Neural cell (in vitro differentiated cells): ENCODE results near the gene NLRP6. TPM values are rescaled to one million over a fixed set of nuclear protein-coding genes. Genes with fewer than 3 reads are reported as not detected.

ENCODE experiments used
- H2AFZ ChIP-seq: fragments of 200-600, 300-800 bp; sonication (generic), shearing (Covaris generic); 2 replicates; pipeline ENCODE4 v1.6.0; 2014; ENCODE audit warnings: low read depth, mild to moderate bottlenecking, antibody characterized with exemption, low read length, moderate library complexity
- H3F3A ChIP-seq: fragments of 200-600 bp; shearing (Covaris generic); 2 replicates; pipeline ENCODE4 v1.6.1; 2016; ENCODE audit warnings: mild to moderate bottlenecking, moderate library complexity, mixed read lengths, antibody characterized with exemption, low read length; ENCODE audit not compliant: insufficient read depth, poor library complexity, severe bottlenecking
- H3K27ac ChIP-seq: fragments of 200-600, 300-800 bp; sonication (generic), shearing (Covaris generic); 2 replicates; pipeline ENCODE4 v1.5.1; 2014; ENCODE audit warnings: mild to moderate bottlenecking, low read length, moderate library complexity
- H3K27me3 ChIP-seq: fragments of 300-800, 200-600 bp; sonication (generic), shearing (Covaris generic); 2 replicates; pipeline ENCODE4 v1.6.0; 2014; ENCODE audit warnings: mild to moderate bottlenecking, low read depth, low read length, moderate library complexity; ENCODE audit not compliant: insufficient read depth
- H3K36me3 ChIP-seq: fragments of 300-800, 200-600 bp; sonication (generic), shearing (Covaris generic); 2 replicates; pipeline ENCODE4 v1.5.1; 2014; ENCODE audit warnings: mild to moderate bottlenecking, antibody characterized with exemption, low read length, moderate library complexity; ENCODE audit not compliant: insufficient read depth
- H3K4me2 ChIP-seq: fragments of 300-800, 200-600 bp; sonication (generic), shearing (Covaris generic); 2 replicates; pipeline ENCODE4 v1.6.0; 2014; ENCODE audit warnings: mild to moderate bottlenecking, low read length
- H3K4me3 ChIP-seq: fragments of 300-800, 200-600 bp; sonication (generic), shearing (Covaris generic); 2 replicates; pipeline ENCODE4 v1.5.1; 2014; ENCODE audit warnings: mild to moderate bottlenecking, low read length, moderate library complexity
- H3K79me2 ChIP-seq: fragments of 200-600 bp; shearing (Covaris generic); replicated peaks from 2 replicates; pipeline ENCODE4 v1.6.0; 2014; ENCODE audit warnings: mild to moderate bottlenecking, low read length, moderate library complexity; ENCODE audit not compliant: insufficient read depth
- H3K9ac ChIP-seq: fragments of 300-800, 200-600 bp; sonication (generic), shearing (Covaris generic); 2 replicates; pipeline ENCODE4 v1.6.1; 2016; ENCODE audit warnings: mild to moderate bottlenecking, low read length, mixed read lengths
- H3K9me2 ChIP-seq: fragments of 200-600 bp; shearing (Covaris generic); 2 replicates; pipeline ENCODE4 v1.6.1; 2016; ENCODE audit warnings: mild to moderate bottlenecking, low read length, mixed read lengths; ENCODE audit not compliant: insufficient read depth
- H3K9me3 ChIP-seq: fragments of 200-600, 300-800 bp; sonication (generic), shearing (Covaris generic); 2 replicates; pipeline ENCODE4 v1.6.1; 2016; ENCODE audit warnings: mild to moderate bottlenecking, mixed run types, low read length, moderate library complexity, mixed read lengths
- H4K20me1 ChIP-seq: fragments of 200-600 bp; shearing (Covaris generic); 2 replicates; pipeline ENCODE4 v1.6.1; 2016; ENCODE audit warnings: mild to moderate bottlenecking, mixed run types; ENCODE audit not compliant: insufficient read depth
- CTCF ChIP-seq: fragments of 450-650 bp; IDR thresholded peaks from 2 replicates; pipeline ENCODE4 v1.5.1; 2014; ENCODE audit warnings: antibody characterized with exemption, mild to moderate bottlenecking, moderate library complexity; ENCODE audit not compliant: poor library complexity, severe bottlenecking
- EP300 ChIP-seq: fragments of 450-650 bp; conservative IDR thresholded peaks from 2 replicates; pipeline ENCODE4 v1.6.1; 2014; ENCODE audit warnings: antibody characterized with exemption, mild to moderate bottlenecking, moderate library complexity; ENCODE audit not compliant: poor library complexity, severe bottlenecking
- EZH2 ChIP-seq: fragments of 200-600, 300-800 bp; shearing (Covaris generic), sonication (generic); IDR thresholded peaks from 2 replicates; pipeline ENCODE4 v1.6.1; 2014; ENCODE audit warnings: antibody characterized with exemption, low read length, borderline replicate concordance, mild to moderate bottlenecking; ENCODE audit not compliant: insufficient read depth, poor library complexity, severe bottlenecking
- MXI1 ChIP-seq: fragments of 450-650 bp; conservative IDR thresholded peaks from 2 replicates; pipeline ENCODE4 v1.6.1; 2014; ENCODE audit warnings: antibody characterized with exemption, mild to moderate bottlenecking; ENCODE audit not compliant: poor library complexity, severe bottlenecking
- POLR2AphosphoS5 ChIP-seq: IDR thresholded peaks from 2 replicates; pipeline ENCODE4 v1.6.1; 2012
- RAD21 ChIP-seq: fragments of 450-650 bp; conservative IDR thresholded peaks from 2 replicates; pipeline ENCODE4 v1.6.1; 2014; ENCODE audit warnings: antibody characterized with exemption, mild to moderate bottlenecking, moderate library complexity
- REST ChIP-seq: IDR thresholded peaks from 2 replicates; pipeline ENCODE4 v1.6.1; 2012; ENCODE audit warnings: borderline replicate concordance
- SMC3 ChIP-seq: fragments of 450-650 bp; conservative IDR thresholded peaks from 2 replicates; pipeline ENCODE4 v1.6.1; 2014; ENCODE audit warnings: antibody characterized with exemption, mild to moderate bottlenecking, moderate library complexity; ENCODE audit not compliant: poor library complexity
- TAF1 ChIP-seq: IDR thresholded peaks from 2 replicates; pipeline ENCODE4 v1.6.1; 2012; ENCODE audit warnings: low read depth
- polyA plus RNA-seq: library from polyadenylated mRNA; depleted of rRNA; stranded (reverse); fragments of >200 nt; gene quantifications from 2 replicates; pipeline ENCODE4 v1.2.3, GENCODE V29; 2014

NLRP6 gene
- polyA plus RNA-seq, 1 donor from 2014 or later = not detected

- Histone ChIP-seq H3K27me3 (no peaks in the 10 kb centered on the region), H2AFZ (no peak overlapping the region), H4K20me1 (no peaks in the 10 kb centered on the region), H3K9ac (no peak overlapping the region), H3K4me3 (no peak overlapping the region), H3K9me2 (no peaks in the 10 kb centered on the region), H3K4me2 (no peak overlapping the region), H3K9me3 (no peaks in the 10 kb centered on the region), H3K27ac (no peak overlapping the region), H3K79me2 (no peaks in the 10 kb centered on the region), H3F3A (no peaks in the 10 kb centered on the region), H3K36me3 (no peaks in the 10 kb centered on the region)
- TF ChIP-seq SMC3 (no peak), EP300 (no peak), REST (no peak), TAF1 (no peak), EZH2 (no peak), CTCF (no peak), MXI1 (no peak), POLR2AphosphoS5 (no peak), RAD21 (no peak)
These were observed 21.1 kb upstream of the NLRP6 start for GRCh38 chr11:256952-257737.

GRCh38 chr11:257766-258493 lies 20.3 kb upstream of the NLRP6 start:
- H3K36me3 ChIP-seq = no peaks in the 10 kb centered on the region
- TF ChIP-seq EP300 = no peak
- TF ChIP-seq EZH2 = no peak
- TF ChIP-seq CTCF = no peak
- no peak for TF ChIP-seq RAD21
- no peak for TF ChIP-seq SMC3
- H3K9ac ChIP-seq = no peak overlapping the region
- no peak overlapping the region for H2AFZ ChIP-seq
- H3K27me3 ChIP-seq = no peaks in the 10 kb centered on the region
- H3K4me3 ChIP-seq = no peak overlapping the region
- no peaks in the 10 kb centered on the region for H3K9me3 ChIP-seq
- H3K79me2 ChIP-seq = no peaks in the 10 kb centered on the region
- no peaks in the 10 kb centered on the region for H3F3A ChIP-seq
- no peaks in the 10 kb centered on the region for H3K9me2 ChIP-seq
- no peaks in the 10 kb centered on the region for H4K20me1 ChIP-seq
- no peak overlapping the region for H3K27ac ChIP-seq
- no peak overlapping the region for H3K4me2 ChIP-seq
